CD4-positive, alpha-beta T cell treated with Interleukin-17A for 4 hours (primary cell): Measurements from ENCODE around the gene NUDT8.
"Not testable (repeated sequence)": the region's sequence is repeated elsewhere in the genome, so short reads cannot be mapped to it uniquely, and the experiment has no call there.

Experiments
- DNase-seq: peaks from one replicate; pipeline ENCODE4 v3.0.0-alpha.2; 2020; ENCODE audit warnings: mixed read lengths

NUDT8 gene

GRCh38 chr11:67611165-67611564 lies 18.6 kb downstream of the NUDT8 start:
- no peak for DNase-seq

- no peak for DNase-seq
Measured at GRCh38 chr11:67610302-67610868, 19.4 kb downstream of the NUDT8 start.

- DNase-seq, result no peak
Measured at GRCh38 chr11:67609316-67609715, 20.4 kb downstream of the NUDT8 start.

GRCh38 chr11:67608486-67608885 lies 21.3 kb downstream of the NUDT8 start:
- DNase-seq, result no peak

- DNase-seq, result no peak
Measured at GRCh38 chr11:67607507-67607906, 22.2 kb downstream of the NUDT8 start.

- DNase-seq, result peak; percentile 98
Measured at GRCh38 chr11:67606492-67607295, 23.0 kb downstream of the NUDT8 start, which contains the start of gene NDUFV1. Gene NDUFV1 (plus strand): TSS chr11:67606936. CDS start chr11:67607005, 69 bp downstream.

GRCh38 chr11:67606093-67606491 lies 23.6 kb downstream of the NUDT8 start:
- no peak for DNase-seq

- DNase-seq, result no peak
Measured at GRCh38 chr11:67605231-67606011, 24.3 kb downstream of the NUDT8 start.

GRCh38 chr11:67604815-67605214 lies 24.9 kb downstream of the NUDT8 start:
- no peak for DNase-seq

GRCh38 chr11:67604119-67604518 lies 25.6 kb downstream of the NUDT8 start:
- not testable (repeated sequence) for DNase-seq

GRCh38 chr11:67601098-67601497 lies 28.6 kb downstream of the NUDT8 start:
- DNase-seq, result no peak

GRCh38 chr11:67600324-67601029 lies 29.3 kb downstream of the NUDT8 start:
- no peak for DNase-seq

GRCh38 chr11:67599149-67599548 lies 30.6 kb downstream of the NUDT8 start:
- no peak for DNase-seq

- not testable (repeated sequence) for DNase-seq
Measured at GRCh38 chr11:67597963-67598362, 31.8 kb downstream of the NUDT8 start.

GRCh38 chr11:67597458-67597857 lies 32.3 kb downstream of the NUDT8 start:
- not testable (repeated sequence) for DNase-seq

GRCh38 chr11:67596753-67597300 lies 32.9 kb downstream of the NUDT8 start:
- no peak for DNase-seq

- no peak for DNase-seq
Measured at GRCh38 chr11:67594480-67594879, 35.3 kb downstream of the NUDT8 start.

- DNase-seq, result no peak
Measured at GRCh38 chr11:67593565-67593905, 36.2 kb downstream of the NUDT8 start.

- DNase-seq, result no peak
Measured at GRCh38 chr11:67592880-67593564, 36.7 kb downstream of the NUDT8 start.

GRCh38 chr11:67588899-67589415 lies 40.8 kb downstream of the NUDT8 start:
- DNase-seq, result not testable (repeated sequence)

- no peak for DNase-seq
Measured at GRCh38 chr11:67588136-67588503, 41.6 kb downstream of the NUDT8 start.
